OCI-LY7 (cell line): ENCODE results near the gene SELENOM. TPM values are rescaled to one million over a fixed set of nuclear protein-coding genes. Genes with fewer than 3 reads are reported as not detected.
A peak's percentile ranks its signal among the peaks of the same experiment; 100 is the strongest.

Experiments used
- BruUV-seq: library from RNA; stranded (reverse); fragments of 400-500 nt; replicated peaks from 2 replicates; lab custom pipeline; 2021; lab: Mats Ljungman, UMichigan
- CTCF ChIA-PET: fragments of 300-600 bp; sonication (Branson Sonifier 250); formaldehyde crosslinking; loops from one replicate; lab custom pipeline; 2022; ENCODE audit warnings: antibody characterized with exemption; ENCODE audit not compliant: unreplicated experiment; lab: Charles Lee
- POLR2A ChIA-PET: fragments of 300-600 bp; sonication (Branson Sonifier 250); formaldehyde crosslinking; loops from one replicate; lab custom pipeline; 2022; ENCODE audit warnings: antibody characterized with exemption; lab: Charles Lee
- DNase-seq: peaks from one replicate; pipeline ENCODE4 v3.0.0-alpha.2; 2015; ENCODE audit warnings: low spot score
- H2AFZ ChIP-seq: fragments of 200-600 bp; sonication (generic), shearing (Covaris generic); 2 replicates; pipeline ENCODE4 v1.6.1; 2014; ENCODE audit warnings: mild to moderate bottlenecking, antibody characterized with exemption, low read length, moderate library complexity
- H3K27ac ChIP-seq: fragments of 200-600 bp; sonication (generic); 2 replicates; pipeline ENCODE4 v1.5.1; 2014; ENCODE audit warnings: mixed run types, low read depth, mild to moderate bottlenecking, moderate library complexity, low read length, inconsistent platforms; ENCODE audit not compliant: poor library complexity, severe bottlenecking
- H3K36me3 ChIP-seq: fragments of 200-600 bp; sonication (generic); 2 replicates; pipeline ENCODE4 v1.6.1; 2014; ENCODE audit warnings: mild to moderate bottlenecking, antibody characterized with exemption, low read length, moderate library complexity, mixed read lengths; ENCODE audit not compliant: insufficient read depth
- H3K4me1 ChIP-seq: fragments of 200-600 bp; sonication (generic); 2 replicates; pipeline ENCODE4 v1.5.1; 2014; ENCODE audit warnings: mild to moderate bottlenecking, low read length; ENCODE audit not compliant: insufficient read depth, poor library complexity, severe bottlenecking
- H3K4me2 ChIP-seq: fragments of 200-600 bp; sonication (generic); 2 replicates; pipeline ENCODE4 v1.6.1; 2014; ENCODE audit warnings: mild to moderate bottlenecking, low read length
- H3K4me3 ChIP-seq: fragments of 200-600 bp; sonication (generic); 2 replicates; pipeline ENCODE4 v1.5.1; 2014; ENCODE audit warnings: mild to moderate bottlenecking, low read depth, low read length; ENCODE audit not compliant: poor library complexity, severe bottlenecking
- H3K79me2 ChIP-seq: fragments of 200-600 bp; sonication (generic); 2 replicates; pipeline ENCODE4 v1.6.1; 2016; ENCODE audit warnings: low read depth, mild to moderate bottlenecking, low read length, moderate library complexity, mixed read lengths; ENCODE audit not compliant: insufficient read depth
- H3K9me2 ChIP-seq: fragments of 200-600 bp; sonication (generic); 2 replicates; pipeline ENCODE4 v1.6.1; 2016; ENCODE audit warnings: mild to moderate bottlenecking, low read length, mixed read lengths; ENCODE audit not compliant: insufficient read depth
- H3K9me3 ChIP-seq: fragments of 200-600 bp; sonication (generic); 2 replicates; pipeline ENCODE4 v1.6.1; 2014; ENCODE audit warnings: mild to moderate bottlenecking, mixed run types, low read length, mixed read lengths
- H4K20me1 ChIP-seq: fragments of 200-600 bp; sonication (generic); 2 replicates; pipeline ENCODE4 v1.6.1; 2014; ENCODE audit warnings: mild to moderate bottlenecking, antibody characterized with exemption, low read length, moderate library complexity, mixed read lengths; ENCODE audit not compliant: insufficient read depth
- CTCF ChIP-seq: fragments of 200-600 bp; sonication (generic); conservative IDR thresholded peaks from 2 replicates; pipeline ENCODE4 v1.5.1; 2014; ENCODE audit warnings: mild to moderate bottlenecking, antibody characterized with exemption, low read length, moderate library complexity, mixed read lengths
- EZH2phosphoT487 ChIP-seq: fragments of 200-600 bp; sonication (generic); IDR thresholded peaks from 2 replicates; pipeline ENCODE4 v1.6.1; 2018; ENCODE audit warnings: low read depth, borderline replicate concordance, mild to moderate bottlenecking, mixed run types, antibody characterized with exemption, low read length, moderate library complexity, mixed read lengths
- intact Hi-C: fragments of 100-400 bp; cut with micrococcal nuclease; formaldehyde crosslinking; loops from one replicate; pipeline ENCODE4 v1.10.0; 2022; ENCODE audit not compliant: unreplicated experiment
- total RNA-seq, 2 experiments: library from RNA; depleted of rRNA in 1 of 2; stranded (reverse); fragments of >200 nt in 1 of 2; shearing (Covaris generic) in 1 of 2; gene quantifications; 2 replicates each; pipeline ENCODE4 v1.2.3, GENCODE V29; 2014 to 2022

The SELENOM gene
- total RNA-seq, 2 experiments from 2014 or later, result 0.55 to 1.4 TPM

GRCh38 chr22:31082606-31083376 is 24.6 kb downstream of the SELENOM start:
- no peak for TF ChIP-seq EZH2phosphoT487
- TF ChIP-seq CTCF, result peak; percentile 74
- CTCF ChIA-PET, result interaction anchor here (0.6 kb wide), 1 partner anchor 7 kb away, joined by 3 read pairs; no protein-coding TSS in a partner anchor
- Histone ChIP-seq H3K4me2 (peak overlapping the region; percentile 95), H3K27ac (no peak overlapping the region), H4K20me1 (no peaks in the 10 kb centered on the region), H3K4me3 (peak overlapping the region; percentile 87), H3K9me2 (no peaks in the 10 kb centered on the region), H3K9me3 (no peaks in the 10 kb centered on the region), H3K4me1 (peaks cover 46% of the 10 kb centered on the region), H2AFZ (no peak overlapping the region), H3K79me2 (no peaks in the 10 kb centered on the region; the same call in 1 of the 2 replicates), H3K36me3 (no peaks in the 10 kb centered on the region)
- peak; percentile 55 for DNase-seq
- intact Hi-C loops, result loop anchor here (2.0 to 10.0 kb wide), 5 partner anchors 130 to 490 kb away; partner anchors contain the start of genes LIMK2, PES1 and SLC35E4
- POLR2A ChIA-PET, result interaction anchor here (0.6 to 2.8 kb wide), 2 partner anchors 19 to 212 kb away, joined by 3 to 9 read pairs; no protein-coding TSS in a partner anchor
- no TSS peak for BruUV-seq

GRCh38 chr22:31081963-31082605 is 25.3 kb downstream of the SELENOM start:
- no peaks in the 10 kb centered on the region for H4K20me1 ChIP-seq
- BruUV-seq, result no TSS peak
- no peak for DNase-seq
- intact Hi-C loops, result loop anchor here (2.0 to 10.0 kb wide), 5 partner anchors 130 to 490 kb away; partner anchors contain the start of genes LIMK2, PES1 and SLC35E4
- H3K9me2 ChIP-seq, result no peaks in the 10 kb centered on the region
- POLR2A ChIA-PET, result interaction anchor here (0.6 kb wide), 1 partner anchor 213 kb away, joined by 3 read pairs; no protein-coding TSS in a partner anchor
- no peak overlapping the region for H2AFZ ChIP-seq
- CTCF ChIA-PET, result no interaction called here
- H3K4me1 ChIP-seq, result peaks cover 46% of the 10 kb centered on the region
- H3K79me2 ChIP-seq, result no peaks in the 10 kb centered on the region; the same call in 1 of the 2 replicates
- no peaks in the 10 kb centered on the region for H3K36me3 ChIP-seq
- no peak overlapping the region for H3K27ac ChIP-seq
- H3K4me3 ChIP-seq, result peak overlapping the region; percentile 73
- no peak for TF ChIP-seq CTCF
- no peak for TF ChIP-seq EZH2phosphoT487
- H3K9me3 ChIP-seq, result no peaks in the 10 kb centered on the region
- peak overlapping the region; percentile 95 for H3K4me2 ChIP-seq
